ENCODE measurements around the gene GDPD3.
A peak's percentile ranks its signal among the peaks of the same experiment; 100 is the strongest.

GDPD3 gene

GRCh38 chr16:30091474-30092372 is 21.6 kb downstream of the GDPD3 start, which contains the start of gene TBX6:
TSS of gene TBX6 (minus strand) at chr16:30091924. CDS start at chr16:30091193, 731 bp downstream.
- H3K9me2 ChIP-seq (replicated peaks; ENCODE audit: control insufficient read depth, low read length) = no peaks in the 10 kb centered on the region
- peak; percentile 35 for TF ChIP-seq CTCF (IDR thresholded peaks at IDR 0.05; ENCODE audit: low read depth, low read length, poor library complexity, severe bottlenecking)
- TF ChIP-seq EZH2phosphoT487 (IDR thresholded peaks at IDR 0.05; ENCODE audit: borderline replicate concordance, low read length) = no peak
- H4K20me1 ChIP-seq (ENCODE audit: control insufficient read depth, insufficient read depth, low read depth, low read length) = no peaks in the 10 kb centered on the region
- H3K36me3 ChIP-seq (ENCODE audit: control insufficient read depth, low read length) = peaks cover 6% of the 10 kb centered on the region; the same call in 1 of the 2 replicates
- H3F3A ChIP-seq (ENCODE audit: control insufficient read depth, insufficient read depth) = peaks cover 19% of the 10 kb centered on the region
- H3K27me3 ChIP-seq (ENCODE audit: control insufficient read depth, low read length) = no peaks in the 10 kb centered on the region
- peak within 1 kb of the TSS; percentile 75 for H3K4me3 ChIP-seq (ENCODE audit: low read length)
- peak within 1 kb of the TSS; percentile 76 for H3K4me2 ChIP-seq (ENCODE audit: low read length)
- peak within 1 kb of the TSS; percentile 74 for H3K27ac ChIP-seq (ENCODE audit: low read depth, low read length)
- H3K79me2 ChIP-seq (ENCODE audit: control insufficient read depth, low read length) = no peaks in the 10 kb centered on the region
- peaks cover 4% of the 10 kb centered on the region; the same call in 1 of the 2 replicates for H3K9me3 ChIP-seq (ENCODE audit: control insufficient read depth, insufficient read depth, low read length)
- H3K4me1 ChIP-seq (ENCODE audit: control insufficient read depth, low read length) = peaks cover 59% of the 10 kb centered on the region

GRCh38 chr16:30090610-30091331 is 22.6 kb downstream of the GDPD3 start:
- Histone ChIP-seq H3K4me1 (ENCODE audit: control insufficient read depth, low read length) (peaks cover 53% of the 10 kb centered on the region), H3K36me3 (ENCODE audit: control insufficient read depth, low read length) (peaks cover 3% of the 10 kb centered on the region), H3K79me2 (ENCODE audit: control insufficient read depth, low read length) (no peaks in the 10 kb centered on the region), H3K4me2 (ENCODE audit: low read length) (peak overlapping the region; percentile 76), H4K20me1 (ENCODE audit: control insufficient read depth, insufficient read depth, low read depth, low read length) (no peaks in the 10 kb centered on the region), H3F3A (ENCODE audit: control insufficient read depth, insufficient read depth) (peaks cover 19% of the 10 kb centered on the region), H3K9me3 (ENCODE audit: control insufficient read depth, insufficient read depth, low read length) (no peaks in the 10 kb centered on the region), H3K27ac (ENCODE audit: low read depth, low read length) (no peak overlapping the region), H3K27me3 (ENCODE audit: control insufficient read depth, low read length) (no peaks in the 10 kb centered on the region), H3K4me3 (ENCODE audit: low read length) (peak overlapping the region; percentile 75; the same call in 1 of the 2 replicates), H3K9me2 (replicated peaks; ENCODE audit: control insufficient read depth, low read length) (no peaks in the 10 kb centered on the region)
- TF ChIP-seq CTCF (IDR thresholded peaks at IDR 0.05; ENCODE audit: low read depth, low read length, poor library complexity, severe bottlenecking) = no peak

GRCh38 chr16:30088832-30089624 is 24.3 kb downstream of the GDPD3 start:
- H3K4me1 ChIP-seq (ENCODE audit: control insufficient read depth, low read length) = peaks cover 38% of the 10 kb centered on the region
- no peaks in the 10 kb centered on the region for H3K79me2 ChIP-seq (ENCODE audit: control insufficient read depth, low read length)
- no peak overlapping the region for H3K4me3 ChIP-seq (ENCODE audit: low read length)
- no peak for TF ChIP-seq CTCF (IDR thresholded peaks at IDR 0.05; ENCODE audit: low read depth, low read length, poor library complexity, severe bottlenecking)
- TF ChIP-seq EZH2phosphoT487 (IDR thresholded peaks at IDR 0.05; ENCODE audit: borderline replicate concordance, low read length) = no peak
- H3K36me3 ChIP-seq (ENCODE audit: control insufficient read depth, low read length) = peaks cover 18% of the 10 kb centered on the region
- H3K4me2 ChIP-seq (ENCODE audit: low read length) = no peak overlapping the region
- H3K9me3 ChIP-seq (ENCODE audit: control insufficient read depth, insufficient read depth, low read length) = no peaks in the 10 kb centered on the region
- H3K27me3 ChIP-seq (ENCODE audit: control insufficient read depth, low read length) = no peaks in the 10 kb centered on the region
- peaks cover 14% of the 10 kb centered on the region for H3F3A ChIP-seq (ENCODE audit: control insufficient read depth, insufficient read depth)
- no peak overlapping the region for H3K27ac ChIP-seq (ENCODE audit: low read depth, low read length)
- H3K9me2 ChIP-seq (replicated peaks; ENCODE audit: control insufficient read depth, low read length) = no peaks in the 10 kb centered on the region
- no peaks in the 10 kb centered on the region for H4K20me1 ChIP-seq (ENCODE audit: control insufficient read depth, insufficient read depth, low read depth, low read length)
